ENCODE measurements around the gene RAP1GDS1. TPM values are rescaled to one million over a fixed set of nuclear protein-coding genes. Genes with fewer than 3 reads are reported as not detected.

Gene RAP1GDS1
- total and polyA plus RNA-seq, 12 donors, result 5.9 to 38.1 (median 22.8) TPM

GRCh38 chr4:98267498-98267897 is 6.3 kb downstream of the RAP1GDS1 start:
- WGBS, 4 donors, result 97 to 100% (median 100%) methylated on average over 2 of the region's 2 CpGs
- TF ChIP-seq POLR2A (IDR thresholded peaks at IDR 0.05) (no peak), CTCF (IDR thresholded peaks at IDR 0.05) (no peak)
- no peaks in the 10 kb centered on the region for H3K36me3 ChIP-seq (replicated peaks in 1 of 2)
- no peaks in the 10 kb centered on the region for H3K27me3 ChIP-seq
- peaks cover 3 to 8% of the 10 kb centered on the region in 2 donors for H3K4me1 ChIP-seq (replicated peaks in 1 of 2)
- no peak overlapping the region for H3K27ac ChIP-seq
- no peak overlapping the region for H3K4me3 ChIP-seq
- no peaks in the 10 kb centered on the region for H3K9me3 ChIP-seq (replicated peaks in 1 of 3)
- intact Hi-C loops (cut with DNase I), result no loop called here
- no peak for DNase-seq

- intact Hi-C loops (cut with DNase I), result no loop called here
- Histone ChIP-seq H3K27ac (no peak overlapping the region), H3K27me3 (no peaks in the 10 kb centered on the region), H3K36me3 (replicated peaks in 1 of 2) (no peaks in the 10 kb centered on the region), H3K4me3 (no peak overlapping the region), H3K9me3 (replicated peaks in 1 of 3) (no peaks in the 10 kb centered on the region), H3K4me1 (replicated peaks in 1 of 2) (no peaks in the 10 kb centered on the region)
- 92 to 98% (median 96%) methylated on average over 2 of the region's 2 CpGs for WGBS, 4 donors
- TF ChIP-seq CTCF (IDR thresholded peaks at IDR 0.05), result no peak
- no peak for TF ChIP-seq POLR2A (IDR thresholded peaks at IDR 0.05)
- no peak for DNase-seq
Measured at GRCh38 chr4:98275145-98275544, 14.0 kb downstream of the RAP1GDS1 start.

DNA sequence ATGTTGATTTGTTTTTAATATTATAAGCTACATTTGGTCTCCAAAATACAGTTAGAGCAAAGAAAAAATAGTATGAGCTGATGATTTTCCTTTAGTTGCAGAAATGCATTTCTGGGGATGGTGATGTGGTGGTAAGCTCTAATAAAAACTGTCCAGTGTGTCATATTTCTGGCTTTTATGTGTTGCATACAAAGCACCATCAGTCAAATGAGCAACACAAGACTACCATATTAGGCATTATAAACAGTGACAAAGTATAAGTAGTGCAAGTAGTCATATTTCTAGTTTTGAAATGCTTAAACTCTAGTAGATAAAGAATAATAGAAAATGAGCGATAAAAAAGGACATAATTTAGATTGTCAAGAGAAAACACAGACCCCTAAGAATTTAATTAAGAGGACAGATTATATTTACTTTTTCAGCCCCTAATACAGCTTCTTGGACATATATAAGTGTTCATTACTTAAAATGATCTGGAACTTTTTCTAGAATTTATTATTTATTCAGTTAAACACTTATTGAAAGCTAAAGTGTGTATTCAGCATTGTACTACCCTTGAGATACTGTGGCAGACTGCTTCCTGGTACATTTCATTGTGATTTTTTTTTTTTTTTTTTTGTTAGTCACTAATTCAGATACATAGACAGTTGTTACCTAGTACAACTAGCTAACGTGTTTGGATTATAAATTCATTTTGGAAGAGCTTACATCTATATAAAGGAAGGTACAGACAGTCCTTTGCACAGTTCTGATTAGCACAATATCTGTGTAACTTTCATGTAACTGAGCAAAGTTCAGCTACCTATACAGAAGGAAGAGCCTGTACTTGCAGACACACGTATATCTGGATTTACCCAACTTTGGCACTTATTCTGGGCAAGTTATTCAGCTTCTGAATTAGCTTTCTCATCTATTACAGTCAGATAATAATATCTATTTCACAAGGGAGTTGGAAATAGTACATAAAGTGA is 22.3 kb downstream of the RAP1GDS1 start:
- H3K4me3 ChIP-seq, result no peak overlapping the region
- H3K27me3 ChIP-seq, result no peaks in the 10 kb centered on the region
- H3K27ac ChIP-seq, result no peak overlapping the region
- no peaks in the 10 kb centered on the region for H3K9me3 ChIP-seq (replicated peaks in 1 of 3)
- WGBS, 4 donors, result 76 to 88% (median 85%) methylated on average over 3 of the region's 3 CpGs
- H3K36me3 ChIP-seq (replicated peaks in 1 of 2), result no peaks in the 10 kb centered on the region
- TF ChIP-seq POLR2A (IDR thresholded peaks at IDR 0.05) (no peak), CTCF (IDR thresholded peaks at IDR 0.05) (no peak)
- intact Hi-C loops (cut with DNase I), result no loop called here
- H3K4me1 ChIP-seq (replicated peaks in 1 of 2), result peaks cover 0 to 6% of the 10 kb centered on the region in 2 donors
- no peak for DNase-seq

DNA sequence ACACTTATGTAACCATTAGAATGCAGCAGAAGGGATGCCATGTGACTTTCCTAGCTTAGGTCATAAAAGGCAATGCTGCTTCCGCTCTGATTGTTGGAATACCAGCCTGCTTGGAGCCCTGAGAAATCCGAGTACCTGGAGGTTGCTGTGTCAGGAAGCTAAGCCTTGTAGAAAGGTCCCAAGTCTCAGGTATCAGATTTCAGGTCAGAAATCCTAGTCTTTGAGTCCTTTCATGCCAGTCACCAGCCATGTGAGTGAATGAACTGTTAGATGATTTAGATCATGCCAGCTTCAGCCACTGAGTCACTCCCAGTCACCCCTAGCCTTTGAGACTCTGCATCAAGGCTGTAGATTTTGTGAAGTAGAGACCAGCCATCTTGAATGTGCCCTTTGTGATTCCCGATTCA is 23.5 kb downstream of the RAP1GDS1 start:
- Histone ChIP-seq H3K27me3 (no peaks in the 10 kb centered on the region), H3K36me3 (replicated peaks in 1 of 2) (no peaks in the 10 kb centered on the region), H3K9me3 (replicated peaks in 1 of 3) (no peaks in the 10 kb centered on the region), H3K27ac (no peak overlapping the region), H3K4me1 (replicated peaks in 1 of 2) (peaks cover 0 to 6% of the 10 kb centered on the region in 2 donors), H3K4me3 (no peak overlapping the region)
- TF ChIP-seq POLR2A (IDR thresholded peaks at IDR 0.05) (no peak), CTCF (IDR thresholded peaks at IDR 0.05) (no peak)
- 86 to 90% (median 88%) methylated on average over 3 of the region's 3 CpGs for WGBS, 4 donors
- intact Hi-C loops (cut with DNase I), result no loop called here
- no peak for DNase-seq

Data from adrenal gland (tissue), 12 donors.